H54 (cell line): ENCODE data around the gene BCL2.
"Not testable (repeated sequence)": the region's sequence is repeated elsewhere in the genome, so short reads cannot be mapped to it uniquely, and the experiment has no call there.

ENCODE experiments used
- DNase-seq: peaks from one replicate; pipeline ENCODE4 v3.0.0; 2011; ENCODE audit warnings: low spot score, mixed read lengths; ENCODE audit not compliant: insufficient read length
- FAIRE-seq: peaks from 3 replicates; lab custom pipeline; 2011; peaks lifted over from hg19 to GRCh38; lab: Jason Lieb, UNC
- POLR2A ChIP-seq: IDR thresholded peaks from 2 replicates; pipeline ENCODE4 v1.6.1; 2011; ENCODE audit warnings: low read depth, mild to moderate bottlenecking, low read length

The BCL2 gene

DNA sequence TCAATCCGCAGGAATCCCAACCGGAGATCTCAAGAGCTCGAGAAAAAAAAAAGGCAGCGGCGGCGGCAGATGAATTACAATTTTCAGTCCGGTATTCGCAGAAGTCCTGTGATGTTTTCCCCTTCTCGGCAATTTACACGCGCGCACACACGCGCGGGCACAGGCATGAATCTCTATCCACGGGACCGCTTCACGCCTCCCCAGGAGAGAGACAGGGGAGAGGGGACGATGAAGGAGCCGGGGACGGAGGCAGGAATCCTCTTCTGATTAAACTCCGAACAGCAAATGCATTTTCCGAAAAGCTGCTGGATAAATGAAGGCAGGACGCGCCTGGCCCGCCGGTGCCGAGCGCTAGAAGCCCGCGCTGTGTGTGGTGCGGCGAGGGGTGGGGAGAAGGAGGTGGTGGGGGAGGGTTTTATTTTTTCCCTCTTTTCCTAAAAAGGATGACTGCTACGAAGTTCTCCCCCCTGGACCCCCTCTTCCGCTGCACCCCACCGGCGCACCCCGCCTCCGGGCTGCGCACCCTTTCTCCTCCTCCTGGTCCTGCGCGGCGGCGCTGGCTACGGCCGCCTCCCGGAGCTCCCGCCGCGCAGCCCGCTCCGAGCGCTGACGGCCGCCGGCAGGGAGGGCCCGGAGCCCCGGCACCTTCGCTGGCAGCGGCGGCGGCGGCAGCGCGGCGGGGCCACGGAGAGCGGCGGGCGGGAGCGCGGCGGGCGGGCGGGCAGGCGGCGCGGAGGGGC lies at the start of gene BCL2:
TSS of gene BCL2 (minus strand) at position 387 of the 740 bp plus-strand sequence.
- DNase-seq (peak; percentile 40), FAIRE-seq (no peak)
- TF ChIP-seq POLR2A, result no peak

DNA sequence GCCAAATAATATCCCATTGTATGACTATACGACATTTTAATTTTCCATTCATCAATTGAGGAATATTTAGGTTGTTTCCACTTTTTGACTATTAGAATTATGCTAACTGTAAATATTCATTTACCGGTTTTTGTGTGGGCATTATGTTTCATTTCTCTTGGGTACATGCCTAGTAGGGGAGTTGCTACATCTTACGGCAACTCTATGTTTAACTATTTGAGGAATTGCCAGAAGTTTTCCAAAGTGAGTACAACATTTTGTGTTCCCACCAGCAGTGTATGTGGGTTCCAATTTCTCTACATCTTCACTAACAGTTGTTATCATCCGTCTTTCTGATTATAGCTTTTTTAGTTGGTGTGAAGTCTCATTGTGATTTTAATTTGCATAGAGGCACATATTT lies 49.0 kb upstream of the BCL2 start:
- TF ChIP-seq POLR2A, result no peak
- FAIRE-seq, result no peak

DNA sequence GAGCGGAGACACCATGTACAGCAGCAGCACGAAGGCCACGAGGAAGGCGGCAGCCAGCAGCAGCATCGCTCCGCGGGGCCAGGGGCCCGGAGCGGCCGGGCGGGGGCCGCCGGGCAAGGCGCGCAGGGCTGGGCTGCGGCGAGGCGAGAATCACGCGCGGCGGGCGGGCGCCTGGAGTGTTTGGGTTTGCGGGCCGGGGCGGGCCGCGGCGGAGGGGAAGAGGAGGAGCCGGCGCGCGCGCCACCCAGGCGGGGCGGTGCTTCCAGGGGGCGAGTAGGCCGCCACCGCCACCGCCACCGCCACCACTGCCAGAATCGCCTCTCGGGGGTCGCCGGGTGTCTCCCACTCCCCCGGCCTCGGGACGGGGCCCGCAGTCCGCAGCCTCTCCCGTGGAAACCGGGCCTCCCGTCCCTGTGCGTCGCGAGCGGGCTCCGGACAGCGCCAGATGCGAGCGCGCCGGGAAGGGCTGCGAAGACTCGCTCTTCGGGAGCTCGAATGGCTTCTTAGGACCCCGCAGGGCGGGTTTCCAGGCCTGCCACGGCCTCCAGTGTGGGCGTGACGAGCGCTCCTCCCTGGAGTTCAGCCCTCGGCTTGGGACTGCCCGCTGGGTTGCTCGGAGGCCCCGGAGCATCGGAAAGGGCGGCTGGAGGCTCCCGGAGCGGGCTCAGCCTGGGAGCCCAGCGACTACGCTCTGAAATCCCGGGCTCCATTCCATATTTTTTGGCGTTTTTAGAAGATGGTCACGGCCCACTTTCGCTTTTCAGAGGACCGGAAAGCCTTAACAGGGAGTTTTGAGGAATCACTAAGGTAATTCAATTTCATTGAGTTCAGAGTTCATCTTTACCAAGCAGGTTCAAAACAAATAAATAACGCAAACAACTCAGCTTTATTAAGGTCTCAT lies 47.7 kb upstream of the BCL2 start, which contains the start of gene KDSR:
TSS of gene KDSR (minus strand) at position 154 of the 901 bp plus-strand sequence. CDS start at position 66, 88 bp downstream.
- FAIRE-seq (peak; percentile 33), DNase-seq (peak; percentile 79)
- TF ChIP-seq POLR2A, result peak; percentile 81

More for the DNA sequence above, 49.0 kb upstream of the BCL2 start:
- no peak for DNase-seq

DNA sequence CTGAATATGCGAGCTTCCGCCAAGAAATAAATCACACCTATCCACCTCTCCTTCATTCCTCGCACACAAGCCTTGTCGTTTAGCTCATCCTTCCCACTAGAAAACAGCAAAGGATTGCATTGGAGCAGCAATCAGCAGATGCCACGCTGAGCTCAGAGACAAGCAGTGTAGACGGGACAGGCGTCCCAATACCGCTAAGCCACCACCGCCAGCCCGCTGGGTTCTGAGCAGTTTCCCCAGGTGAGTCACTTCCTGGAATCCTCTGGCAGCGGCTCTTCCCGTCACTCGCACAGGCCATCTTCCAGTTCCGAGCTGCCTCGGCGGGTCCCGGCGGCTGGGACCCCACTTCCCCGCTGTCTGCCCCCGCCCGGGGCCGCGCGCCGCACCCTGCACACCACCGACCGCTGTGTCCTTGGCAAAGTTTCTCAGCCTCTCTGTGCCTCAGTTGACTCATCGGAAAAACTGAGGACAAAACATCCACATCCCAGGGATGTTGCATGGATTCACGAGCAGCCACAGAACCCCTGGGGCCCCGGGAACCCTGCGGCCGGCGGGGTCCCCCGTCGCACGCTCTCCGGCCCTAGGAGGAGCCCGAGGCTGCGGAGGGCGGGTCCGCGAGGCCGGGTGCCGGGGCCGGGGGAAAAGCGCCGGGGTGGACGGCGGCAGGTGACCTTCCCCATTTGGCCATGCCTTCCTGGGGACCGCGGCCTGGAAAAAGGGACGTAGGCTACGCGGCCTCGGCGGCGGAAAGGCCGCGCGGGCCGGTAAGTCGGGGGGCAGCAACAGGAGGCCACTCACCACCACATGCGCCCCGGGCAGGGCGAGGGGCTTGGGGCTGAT lies 46.9 kb upstream of the BCL2 start:
- TF ChIP-seq POLR2A, result peak; percentile 44
- DNase-seq, result peak; percentile 68
- FAIRE-seq, result no peak

DNA sequence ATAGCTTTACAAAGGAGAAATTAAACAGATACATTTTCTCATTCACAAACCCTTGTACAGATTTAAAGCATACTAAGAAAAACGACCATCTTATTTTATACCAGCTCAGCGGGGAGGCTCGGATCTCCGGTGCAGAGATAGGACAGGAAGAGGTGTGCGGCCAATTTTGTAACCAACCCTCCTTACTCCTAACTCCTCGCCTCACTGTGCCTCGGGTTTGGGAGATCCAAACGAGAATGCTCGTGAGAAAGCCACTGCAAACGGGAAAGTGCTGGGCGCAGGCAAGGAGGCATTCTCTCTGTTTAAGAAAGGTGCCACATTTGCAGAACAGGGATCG lies 46.3 kb upstream of the BCL2 start:
- TF ChIP-seq POLR2A, result no peak
- no peak for FAIRE-seq
- DNase-seq, result no peak

DNA sequence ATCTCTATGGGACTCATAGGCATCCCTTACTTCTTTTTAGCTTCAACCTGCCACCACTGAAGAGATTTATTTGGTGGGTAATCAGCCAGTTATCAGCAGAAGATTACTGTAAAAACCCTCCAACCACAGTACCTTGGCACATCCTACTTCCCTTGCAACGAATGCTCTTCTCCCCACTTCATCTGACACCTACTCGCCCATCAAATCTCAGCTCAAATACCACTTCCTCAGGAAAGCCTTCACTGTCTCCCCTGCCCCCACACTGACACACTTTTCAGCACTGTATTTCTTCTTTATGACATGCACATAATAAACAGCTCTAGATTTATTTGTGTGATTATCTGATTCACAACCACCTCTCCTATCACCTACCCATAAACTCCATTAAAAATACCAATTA lies 44.4 kb upstream of the BCL2 start:
- no peak for TF ChIP-seq POLR2A
- no peak for DNase-seq
- FAIRE-seq, result no peak

DNA sequence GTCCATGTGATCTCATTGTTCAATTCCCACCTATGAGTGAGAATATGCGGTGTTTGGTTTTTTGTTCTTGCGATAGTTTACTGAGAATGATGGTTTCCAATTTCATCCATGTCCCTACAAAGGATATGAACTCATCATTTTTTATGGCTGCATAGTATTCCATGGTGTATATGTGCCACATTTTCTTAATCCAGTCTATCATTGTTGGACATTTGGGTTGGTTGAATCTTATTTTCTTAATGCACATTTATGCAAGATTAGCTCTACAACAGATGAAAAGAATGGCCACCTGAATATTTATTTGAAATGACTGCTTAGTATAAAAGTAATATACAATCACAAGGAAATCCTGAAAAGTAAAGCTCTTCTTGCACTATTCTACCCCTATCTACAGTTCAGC lies 43.9 kb upstream of the BCL2 start:
- not testable (repeated sequence) for DNase-seq, FAIRE-seq

DNA sequence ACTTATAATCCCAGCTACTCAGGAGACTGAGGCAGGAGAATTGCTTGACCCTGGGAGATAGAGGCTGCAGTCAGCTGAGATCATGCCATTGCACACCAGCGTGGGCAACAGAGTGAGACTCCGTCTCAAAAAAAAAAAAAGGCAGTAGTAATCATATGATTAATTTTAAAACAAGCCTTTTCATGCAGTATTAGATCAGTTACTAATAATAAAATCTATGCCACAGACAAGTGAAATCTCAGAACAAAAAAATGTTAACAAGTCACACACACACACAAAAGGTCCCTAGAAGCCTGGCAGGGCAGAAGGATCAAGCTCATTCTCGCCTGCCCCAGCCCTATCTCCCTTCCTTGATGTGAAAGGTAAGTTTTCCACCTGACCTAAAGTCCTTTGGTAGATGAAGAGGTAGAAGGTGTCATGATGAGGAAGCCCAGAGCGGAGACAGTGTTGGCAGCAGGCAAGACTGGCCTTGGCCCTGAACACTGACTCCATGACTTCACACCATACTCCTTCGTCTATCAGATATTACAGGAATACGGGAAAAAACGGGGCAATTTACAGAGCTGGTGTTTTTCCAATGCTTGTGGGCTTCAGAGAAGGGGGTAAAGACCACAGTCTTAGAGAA lies 36.8 kb upstream of the BCL2 start:
- DNase-seq (no peak), FAIRE-seq (no peak)
- no peak for TF ChIP-seq POLR2A

DNA sequence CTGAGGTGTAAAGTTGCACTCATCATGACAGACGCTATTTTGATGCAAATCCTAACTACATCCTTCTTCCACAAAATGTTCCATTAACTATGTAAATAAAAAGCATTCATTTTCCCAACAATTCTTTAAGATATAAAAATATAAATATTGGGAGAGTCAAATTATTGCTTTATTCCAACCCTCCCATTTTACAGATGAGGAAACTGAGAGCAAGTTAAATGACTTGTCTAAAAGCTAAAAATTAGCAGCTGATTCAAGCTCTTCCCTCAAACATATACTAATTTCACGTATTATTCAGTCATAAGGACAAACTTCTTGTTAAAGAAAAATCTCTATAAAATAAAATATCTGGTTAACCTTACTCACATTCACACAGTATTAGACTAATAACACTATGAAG lies 30.7 kb upstream of the BCL2 start:
- TF ChIP-seq POLR2A, result no peak
- DNase-seq (no peak), FAIRE-seq (no peak)

DNA sequence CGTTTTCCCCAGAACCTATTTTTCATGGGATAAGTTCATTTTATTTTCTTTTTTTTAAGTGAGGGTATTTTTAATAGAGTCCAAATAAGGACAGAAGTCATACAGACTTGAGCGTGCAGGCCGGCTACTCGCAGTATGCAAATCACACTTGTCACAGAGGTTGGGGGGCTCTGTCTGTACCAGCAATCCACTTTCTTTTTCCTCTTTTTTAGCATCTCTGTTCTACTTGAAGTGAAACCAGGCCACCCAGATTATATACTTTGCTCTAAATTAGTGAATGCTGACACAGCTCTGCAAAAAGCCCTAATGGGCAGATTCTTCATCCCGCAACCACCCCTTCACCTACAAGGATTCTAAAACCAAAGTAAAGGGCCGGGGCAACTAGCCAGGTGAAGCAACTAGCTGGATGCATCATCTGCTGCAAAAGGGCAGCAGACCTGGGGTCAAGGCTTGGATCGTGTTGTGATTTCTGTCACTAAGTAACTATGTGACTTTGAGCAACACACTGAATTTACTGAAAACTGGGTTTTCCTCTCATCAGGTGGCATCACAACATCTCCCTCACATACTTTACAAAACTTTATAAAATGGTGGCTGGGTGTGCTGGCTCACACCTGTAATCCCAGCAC lies 29.1 kb upstream of the BCL2 start:
- DNase-seq (no peak), FAIRE-seq (no peak)
- no peak for TF ChIP-seq POLR2A

DNA sequence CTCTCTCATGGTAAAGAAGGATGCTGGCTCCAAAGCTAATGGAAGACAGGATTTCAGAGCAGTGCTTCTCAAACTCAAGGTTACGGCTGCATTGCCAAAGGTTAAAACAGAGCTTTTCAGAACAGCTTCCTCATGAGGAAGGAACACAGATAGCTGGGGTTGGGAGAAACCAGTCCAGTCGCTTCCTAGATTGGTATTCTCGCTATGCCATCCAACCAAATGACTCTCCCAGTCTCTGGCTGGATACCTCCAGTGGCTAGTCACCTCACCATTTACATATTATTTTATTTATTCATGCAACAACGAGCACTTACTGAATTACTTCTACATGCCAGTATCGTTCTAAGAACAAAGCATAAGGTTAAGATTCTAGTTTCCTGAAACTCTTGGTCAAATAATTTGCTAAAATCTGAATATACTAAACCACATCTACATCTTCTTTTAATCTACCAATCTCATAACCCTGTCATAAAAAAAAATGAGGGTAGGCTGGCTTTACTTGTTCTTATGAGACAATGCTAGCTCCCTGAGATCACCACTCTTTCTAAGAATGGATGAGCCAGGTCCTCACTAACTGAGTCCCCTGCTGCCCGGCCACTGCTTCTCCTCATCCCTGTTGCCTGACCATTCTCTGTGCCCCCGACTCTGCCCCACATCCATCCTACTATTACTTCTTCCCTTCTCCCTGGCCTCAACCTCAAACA lies 27.1 kb upstream of the BCL2 start:
- no peak for FAIRE-seq
- DNase-seq, result no peak
- no peak for TF ChIP-seq POLR2A

DNA sequence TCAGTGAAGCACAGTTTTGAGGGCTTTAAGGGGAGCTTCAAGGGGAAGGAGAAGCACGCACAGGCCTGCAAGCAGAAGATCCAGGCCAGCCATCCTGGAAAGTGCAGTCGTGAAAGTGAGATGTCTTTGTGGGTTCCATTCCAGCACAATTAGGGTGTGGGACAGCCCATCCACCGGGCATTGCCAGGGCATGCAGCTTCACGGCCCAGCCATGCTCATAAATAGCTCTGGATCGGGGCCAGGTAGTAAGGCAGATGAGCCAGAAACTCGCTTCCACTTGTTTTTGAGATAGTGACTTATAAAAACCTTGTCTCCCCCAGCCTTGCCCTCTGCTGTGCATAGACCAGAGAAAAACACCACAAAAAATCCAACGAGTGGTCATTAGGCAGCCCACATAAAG lies 26.5 kb upstream of the BCL2 start:
- DNase-seq (no peak), FAIRE-seq (no peak)
- TF ChIP-seq POLR2A, result no peak
